K562 (cell line): ENCODE results near the gene GET3. TPM values are rescaled to one million over a fixed set of nuclear protein-coding genes. Genes with fewer than 3 reads are reported as not detected.
A peak's percentile ranks its signal among the peaks of the same experiment; 100 is the strongest.

Source experiments
- CREB1 ChIP-seq, 2 experiments: sonication (generic) in 1 of 2; formaldehyde crosslinking in 1 of 2; IDR thresholded peaks; 2 replicates each; pipeline versions ENCODE4 v1.6.1 to v1.8.0; 2012 to 2022; ENCODE audit warnings: inconsistent platforms in 1 of 2, mild to moderate bottlenecking in 1 of 2, missing genetic modification reagents in 1 of 2, moderate library complexity in 1 of 2
- CTCF ChIP-seq, 3 experiments: IDR thresholded peaks in 2 of 3; conservative IDR thresholded peaks in 1 of 3; 2 replicates each; pipeline ENCODE4 v1.5.1; 2011 to 2012; ENCODE audit warnings: low read length in 3 of 3, mild to moderate bottlenecking in 3 of 3, control low read depth in 2 of 3, improper control_type of control experiment in 1 of 3, inconsistent platforms in 1 of 3, low read depth in 1 of 3, mixed read lengths in 1 of 3, moderate library complexity in 1 of 3; ENCODE audit not compliant: insufficient read depth in 2 of 3
- E2F3 ChIP-seq: fragments of 250-450 bp; sonication (Bioruptor Pico); IDR thresholded peaks from 2 replicates; pipeline ENCODE4 v1.4.0; 2020; ENCODE audit warnings: mild to moderate bottlenecking
- ELF4 ChIP-seq: fragments of 450-650 bp; formaldehyde crosslinking; IDR thresholded peaks from 2 replicates; pipeline ENCODE4 v1.4.0; 2022; ENCODE audit warnings: missing genetic modification characterization
- GTF2A2 ChIP-seq: IDR thresholded peaks from 2 replicates; pipeline ENCODE4 v1.6.1; 2016; ENCODE audit warnings: mild to moderate bottlenecking, missing genetic modification characterization, missing compliant biosample characterization
- HCFC1 ChIP-seq: IDR thresholded peaks from 2 replicates; pipeline ENCODE4 v1.6.1; 2012; ENCODE audit warnings: low read depth, low read length, improper control_type of control experiment
- MAZ ChIP-seq, 2 experiments: fragments of 450-650 bp in 1 of 2; sonication (generic) in 1 of 2; formaldehyde crosslinking; IDR thresholded peaks in 1 of 2; conservative IDR thresholded peaks in 1 of 2; 2 replicates each; pipeline versions ENCODE4 v1.4.0 to v1.5.0; 2020; ENCODE audit warnings: mild to moderate bottlenecking in 1 of 2, missing genetic modification reagents in 1 of 2
- MXI1 ChIP-seq: IDR thresholded peaks from 2 replicates; pipeline ENCODE4 v1.6.1; 2011; ENCODE audit warnings: low read depth, mild to moderate bottlenecking, improper control_type of control experiment, low read length
- POLR3A ChIP-seq: IDR thresholded peaks from 2 replicates; pipeline ENCODE4 v1.6.1; 2011; ENCODE audit warnings: borderline replicate concordance, mild to moderate bottlenecking, moderate library complexity; ENCODE audit not compliant: insufficient read length, insufficient read depth; ENCODE audit errors: extremely low read depth
- POU5F1 ChIP-seq: fragments of 150-350 bp; IDR thresholded peaks from 2 replicates; pipeline ENCODE4 v1.6.1; 2014; ENCODE audit warnings: borderline replicate concordance, low read length, low read depth, mild to moderate bottlenecking; ENCODE audit not compliant: partially characterized antibody
- RCOR1 ChIP-seq, 2 experiments: IDR thresholded peaks; 2 replicates each; pipeline ENCODE4 v1.6.1; 2012; ENCODE audit warnings: low read depth in 2 of 2, low read length in 2 of 2, borderline replicate concordance in 1 of 2, improper control_type of control experiment in 1 of 2
- SP2 ChIP-seq: IDR thresholded peaks from 2 replicates; pipeline ENCODE4 v1.6.1; 2011; ENCODE audit warnings: mild to moderate bottlenecking, low read depth, low read length, moderate library complexity; ENCODE audit not compliant: poor library complexity, severe bottlenecking; ENCODE audit errors: extremely low read depth
- SPI1 ChIP-seq: IDR thresholded peaks from 2 replicates; pipeline ENCODE4 v1.6.1; 2011; ENCODE audit warnings: low read depth, low read length, control low read depth, borderline replicate concordance
- TEAD1 ChIP-seq, 2 experiments: fragments of 450-650 bp in 1 of 2; sonication (generic) in 1 of 2; formaldehyde crosslinking; IDR thresholded peaks; 2 replicates each; pipeline versions ENCODE4 v1.4.0 to v1.8.0; 2020 to 2022; ENCODE audit warnings: mild to moderate bottlenecking in 2 of 2, missing genetic modification reagents in 1 of 2
- ZNF134 ChIP-seq: fragments of 250-450 bp; sonication (Bioruptor Pico); conservative IDR thresholded peaks from 2 replicates; pipeline ENCODE4 v1.4.0; 2020
- ZNF668 ChIP-seq: fragments of 250-450 bp; sonication (Bioruptor Pico); IDR thresholded peaks from 2 replicates; pipeline ENCODE4 v1.8.0; 2022; ENCODE audit warnings: mild to moderate bottlenecking, inconsistent platforms
- polyA plus RNA-seq, 8 experiments: library from polyadenylated mRNA; depleted of rRNA in 4 of 8; stranded (reverse) in 5 of 8; unstranded in 3 of 8; fragments of >200 nt; fragmentation: Nextera tagmentation in 2 of 8; fragmentation: Illumina TruSeq in 1 of 8; extraction: Ambion mirVana in 2 of 8; extraction: Trizol in 1 of 8; gene quantifications; 2 replicates each; pipeline versions ENCODE4 v1.2.1 to v1.2.3, GENCODE V29; 2011 to 2014; ENCODE audit warnings: inconsistent platforms in 1 of 8, missing spikeins in 1 of 8
- total RNA-seq, 7 experiments: library from RNA; depleted of rRNA in 6 of 7; stranded (reverse); fragments of >200 nt in 6 of 7; fragmentation: Illumina TruSeq in 2 of 7; extraction: Trizol in 2 of 7; gene quantifications; 2 replicates each; pipeline versions ENCODE4 v1.2.1 to v1.2.3, GENCODE V29; 2011 to 2021; ENCODE audit warnings: low replicate concordance in 1 of 7
- TF ChIP-seq, protein P1 (sequence below): fragments of 250-450 bp; sonication (Bioruptor Pico); IDR thresholded peaks from 2 replicates; pipeline ENCODE4 v1.5.0; 2021; ENCODE audit warnings: mild to moderate bottlenecking, moderate library complexity

GET3 gene
- total and polyA plus RNA-seq, 9 of the 15 experiments (the other 6 are each of a cell fraction or from before 2014, with no cell fraction given), result 8.3 to 83.5 (median 51.8) TPM

DNA sequence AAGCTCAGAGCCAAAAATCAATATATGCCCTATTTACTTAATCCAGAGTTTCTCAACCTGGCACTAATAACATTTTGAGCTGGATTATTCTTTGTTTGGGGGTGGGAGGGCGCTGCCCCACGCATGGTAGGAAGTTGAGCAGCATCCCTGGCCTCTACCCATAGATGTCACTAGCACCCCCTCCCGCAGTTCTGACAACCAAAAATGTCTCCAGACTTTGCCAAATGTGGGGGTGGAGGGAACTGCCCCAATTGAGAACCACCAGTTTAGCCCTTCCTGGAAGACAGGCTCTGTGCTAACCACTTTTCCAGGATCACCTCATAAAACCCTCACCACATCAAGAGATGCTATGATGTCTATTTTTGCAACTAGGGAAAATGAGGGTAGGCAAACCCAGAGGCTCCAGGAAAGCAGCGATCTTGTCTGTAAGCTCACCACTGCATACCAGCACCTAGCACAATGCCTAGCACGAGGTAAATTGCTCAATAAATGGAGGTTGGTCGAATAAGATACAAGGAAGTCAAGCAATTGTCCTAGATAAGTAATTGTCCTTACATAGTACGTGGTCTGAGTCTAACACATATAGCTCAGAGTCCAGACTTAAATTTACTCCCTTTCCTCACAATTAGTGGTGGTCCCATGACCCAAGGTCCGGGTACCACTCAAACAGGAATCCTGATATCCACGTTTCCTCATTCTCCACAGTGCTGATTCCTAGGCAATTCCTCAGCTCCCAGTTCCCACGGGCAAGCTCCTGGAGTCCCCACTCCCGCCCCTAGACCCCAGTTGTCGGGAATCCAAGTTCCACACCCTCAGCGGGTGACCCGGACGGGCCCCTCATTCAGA, 3.7 kb upstream of the GET3 start (continued):
- TF ChIP-seq ZNF134 (CRISPR knock-in tag) (no peak), ELF4 (CRISPR knock-in tag) (no peak), TEAD1 (CRISPR knock-in tag; IDR thresholded peaks at IDR 0.05) (0 out of 4 replicates have a peak, but pooled peaks of 1 of the 2 experiments have one; percentile 19), ZNF668 (CRISPR knock-in tag) (no peak), POU5F1 (no peak), E2F3 (CRISPR knock-in tag) (no peak), MAZ (CRISPR knock-in tag; conservative IDR thresholded peaks at IDR 0.05 in 1 of 2, IDR thresholded peaks at IDR 0.05 in 1 of 2) (0 out of 4 replicates have a peak, but pooled peaks of 1 of the 2 experiments have one; percentile 19), HCFC1 (peak; percentile 28; the same call in 1 of the 2 replicates), CTCF (IDR thresholded peaks at IDR 0.05 in 2 of 3, conservative IDR thresholded peaks at IDR 0.05 in 1 of 3; ENCODE audit: insufficient read depth in 2 of 3, low read depth in 1 of 3, low read length in 3 of 3) (peak; percentile 79 to 95 (median 87)), CREB1 (IDR thresholded peaks at IDR 0.05) (no peak), CREB1 (CRISPR knock-in tag; IDR thresholded peaks at IDR 0.05) (no peak), SP2 (no peak), SPI1 (no peak), RCOR1 (IDR thresholded peaks at IDR 0.05; ENCODE audit: borderline replicate concordance in 1 of 2, low read depth in 2 of 2, low read length in 2 of 2) (peak in 1 of 2 experiments; percentile 40; a peak in 1 of 4 replicates), MXI1 (0 out of 2 replicates have a peak, but pooled peaks have one; percentile 58), GTF2A2 (tag) (no peak), POLR3A (no peak)
- TF ChIP-seq, protein P1, sequence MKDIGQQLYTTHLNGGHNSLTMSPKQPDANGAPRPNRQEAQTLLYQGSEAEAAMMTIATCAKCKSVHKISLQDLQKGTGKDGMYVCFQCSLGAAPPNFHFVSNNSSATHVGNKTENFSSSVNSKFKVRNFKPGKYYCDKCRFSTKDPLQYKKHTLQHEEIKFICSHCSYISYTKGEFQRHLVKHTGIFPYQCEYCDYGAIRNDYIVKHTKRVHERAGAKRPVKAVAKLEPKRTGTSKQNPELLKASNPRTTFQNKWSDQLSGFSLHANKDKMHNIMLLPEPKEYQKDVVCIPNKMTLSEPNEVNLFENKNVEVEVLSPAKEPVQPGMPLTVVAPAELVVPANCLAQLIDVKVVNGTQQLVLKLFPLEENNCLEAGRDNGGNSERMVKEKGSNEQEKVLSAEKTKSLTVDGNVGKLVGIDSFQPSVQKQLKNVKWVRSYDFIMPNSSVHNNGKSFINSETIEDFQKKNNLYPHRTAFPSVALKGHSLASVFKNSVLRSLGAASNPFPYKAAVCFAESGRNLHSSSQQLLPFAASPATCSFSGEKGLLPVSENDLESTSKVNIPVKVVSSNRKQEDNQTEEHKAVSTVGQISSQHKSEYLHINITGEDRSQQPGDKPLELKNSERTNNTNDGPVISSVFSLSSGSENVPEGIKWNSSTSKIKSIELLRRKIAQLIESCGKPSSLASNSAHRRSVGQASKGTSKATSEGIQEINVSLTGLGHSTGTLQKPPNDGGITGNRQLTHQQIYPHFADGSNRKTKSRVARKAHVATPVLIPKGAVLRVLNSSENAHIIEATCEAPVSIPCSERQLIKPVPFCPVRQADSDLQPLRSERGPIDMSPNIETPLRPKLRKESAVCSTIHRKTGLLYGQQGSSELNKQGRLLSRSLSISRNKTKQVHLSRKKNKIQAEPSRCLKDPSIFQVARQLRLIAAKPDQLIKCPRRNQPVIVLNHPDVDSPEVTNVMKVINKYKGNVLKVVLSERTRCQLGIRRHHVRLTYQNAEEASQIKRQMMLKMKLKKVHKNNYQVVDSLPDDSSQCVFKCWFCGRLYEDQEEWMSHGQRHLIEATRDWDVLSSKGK, result no peak
